IMR-90 (cell line): ENCODE measurements around the gene PFN1.

ENCODE experiments used
- BHLHE40 ChIP-seq: fragments of 150-350 bp; IDR thresholded peaks from 2 replicates; pipeline ENCODE4 v1.6.1; 2016; ENCODE audit warnings: mild to moderate bottlenecking, low read depth, low read length
- CHD1 ChIP-seq: IDR thresholded peaks from 2 replicates; pipeline ENCODE4 v1.6.1; 2012; ENCODE audit warnings: low read depth, low read length, improper control_type of control experiment
- CTCF ChIP-seq: conservative IDR thresholded peaks from 2 replicates; pipeline ENCODE4 v1.5.1; 2012; ENCODE audit warnings: mild to moderate bottlenecking, low read depth, low read length, improper control_type of control experiment
- ELK1 ChIP-seq: fragments of 150-350 bp; IDR thresholded peaks from 2 replicates; pipeline ENCODE4 v1.6.1; 2016; ENCODE audit warnings: low read depth, mild to moderate bottlenecking, low read length, moderate library complexity, borderline replicate concordance
- MAZ ChIP-seq: IDR thresholded peaks from 2 replicates; pipeline ENCODE4 v1.6.1; 2012; ENCODE audit warnings: low read depth, mild to moderate bottlenecking, low read length, improper control_type of control experiment, moderate library complexity, borderline replicate concordance
- POLR2A ChIP-seq: IDR thresholded peaks from 2 replicates; pipeline ENCODE4 v1.6.1; 2012; ENCODE audit warnings: mild to moderate bottlenecking, low read depth, low read length
- RAD21 ChIP-seq: IDR thresholded peaks from 2 replicates; pipeline ENCODE4 v1.6.1; 2012; ENCODE audit warnings: low read length, improper control_type of control experiment
- RCOR1 ChIP-seq: IDR thresholded peaks from 2 replicates; pipeline ENCODE4 v1.6.1; 2012; ENCODE audit warnings: mild to moderate bottlenecking, low read length, improper control_type of control experiment; ENCODE audit not compliant: insufficient replicate concordance
- RFX5 ChIP-seq: IDR thresholded peaks from 2 replicates; pipeline ENCODE4 v1.8.0; 2012; ENCODE audit warnings: low read depth, mild to moderate bottlenecking, low read length, moderate library complexity
- USF2 ChIP-seq: fragments of 150-350 bp; IDR thresholded peaks from 2 replicates; pipeline ENCODE4 v1.6.1; 2017; ENCODE audit warnings: mild to moderate bottlenecking, antibody characterized with exemption, low read length, low read depth

GRCh38 chr17:4902540-4902939 lies 45.8 kb downstream of the PFN1 start:
- TF ChIP-seq POLR2A: no peak
- TF ChIP-seq CTCF: no peak
- no peak for TF ChIP-seq USF2
- TF ChIP-seq RCOR1: no peak
- TF ChIP-seq ELK1: no peak
- TF ChIP-seq CHD1: no peak
- TF ChIP-seq BHLHE40: no peak
- TF ChIP-seq RAD21: no peak
- no peak for TF ChIP-seq RFX5
- no peak for TF ChIP-seq MAZ
